ENCODE results near the gene ACSF2. TPM values are rescaled to one million over a fixed set of nuclear protein-coding genes. Genes with fewer than 3 reads are reported as not detected.

ACSF2 gene
- total RNA-seq, 1 experiment from 2014 or later: 14.8 TPM

- Histone ChIP-seq H3K4me3 (ENCODE audit: insufficient read depth, low read depth, low read length) (no peak overlapping the region), H3K27me3 (ENCODE audit: control insufficient read depth, insufficient read depth, low read length) (no peaks in the 10 kb centered on the region), H3K36me3 (replicated peaks; ENCODE audit: control insufficient read depth, insufficient read depth, low read length) (no peaks in the 10 kb centered on the region)
- DNase-seq: no peak
These were observed 67.7 kb downstream of the ACSF2 start for GRCh38 chr17:50493744-50494143.

GRCh38 chr17:50495217-50495823, 69.3 kb downstream of the ACSF2 start:
- no peaks in the 10 kb centered on the region for H3K27me3 ChIP-seq (ENCODE audit: control insufficient read depth, insufficient read depth, low read length)
- no peak for DNase-seq
- H3K36me3 ChIP-seq (replicated peaks; ENCODE audit: control insufficient read depth, insufficient read depth, low read length): no peaks in the 10 kb centered on the region
- no peak overlapping the region for H3K4me3 ChIP-seq (ENCODE audit: insufficient read depth, low read depth, low read length)

- H3K4me3 ChIP-seq (ENCODE audit: insufficient read depth, low read depth, low read length): no peak overlapping the region
These were observed 69.9 kb downstream of the ACSF2 start for GRCh38 chr17:50495918-50496317.

GRCh38 chr17:50498021-50498874, 72.2 kb downstream of the ACSF2 start:
- Histone ChIP-seq H3K4me3 (ENCODE audit: insufficient read depth, low read depth, low read length) (no peak overlapping the region), H3K36me3 (replicated peaks; ENCODE audit: control insufficient read depth, insufficient read depth, low read length) (no peaks in the 10 kb centered on the region), H3K27me3 (ENCODE audit: control insufficient read depth, insufficient read depth, low read length) (no peaks in the 10 kb centered on the region)
- no peak for DNase-seq

More at GRCh38 chr17:50495918-50496317, 69.9 kb downstream of the ACSF2 start:
- no peaks in the 10 kb centered on the region for H3K36me3 ChIP-seq (replicated peaks; ENCODE audit: control insufficient read depth, insufficient read depth, low read length)
- no peaks in the 10 kb centered on the region for H3K27me3 ChIP-seq (ENCODE audit: control insufficient read depth, insufficient read depth, low read length)
- DNase-seq: no peak

GRCh38 chr17:50499270-50499669, 73.3 kb downstream of the ACSF2 start:
- Histone ChIP-seq H3K4me3 (ENCODE audit: insufficient read depth, low read depth, low read length) (no peak overlapping the region), H3K27me3 (ENCODE audit: control insufficient read depth, insufficient read depth, low read length) (no peaks in the 10 kb centered on the region), H3K36me3 (replicated peaks; ENCODE audit: control insufficient read depth, insufficient read depth, low read length) (no peaks in the 10 kb centered on the region)
- no peak for DNase-seq

GRCh38 chr17:50499721-50500120, 73.7 kb downstream of the ACSF2 start:
- DNase-seq: no peak
- Histone ChIP-seq H3K27me3 (ENCODE audit: control insufficient read depth, insufficient read depth, low read length) (no peaks in the 10 kb centered on the region), H3K4me3 (ENCODE audit: insufficient read depth, low read depth, low read length) (no peak overlapping the region), H3K36me3 (replicated peaks; ENCODE audit: control insufficient read depth, insufficient read depth, low read length) (no peaks in the 10 kb centered on the region)

- Histone ChIP-seq H3K27me3 (ENCODE audit: control insufficient read depth, insufficient read depth, low read length) (no peaks in the 10 kb centered on the region; the same call in 1 of the 2 replicates), H3K4me3 (ENCODE audit: insufficient read depth, low read depth, low read length) (no peak overlapping the region), H3K36me3 (replicated peaks; ENCODE audit: control insufficient read depth, insufficient read depth, low read length) (no peaks in the 10 kb centered on the region)
- DNase-seq: no peak
These were observed 75.0 kb downstream of the ACSF2 start for GRCh38 chr17:50501054-50501453.

- no peak for DNase-seq
- Histone ChIP-seq H3K4me3 (ENCODE audit: insufficient read depth, low read depth, low read length) (no peak overlapping the region), H3K27me3 (ENCODE audit: control insufficient read depth, insufficient read depth, low read length) (peaks cover under 1% of the 10 kb centered on the region), H3K36me3 (replicated peaks; ENCODE audit: control insufficient read depth, insufficient read depth, low read length) (no peaks in the 10 kb centered on the region)
These were observed 76.4 kb downstream of the ACSF2 start for GRCh38 chr17:50502301-50502990.

- no peak for DNase-seq
- Histone ChIP-seq H3K36me3 (replicated peaks; ENCODE audit: control insufficient read depth, insufficient read depth, low read length) (no peaks in the 10 kb centered on the region), H3K4me3 (ENCODE audit: insufficient read depth, low read depth, low read length) (no peak overlapping the region), H3K27me3 (ENCODE audit: control insufficient read depth, insufficient read depth, low read length) (peaks cover 9% of the 10 kb centered on the region)
These were observed 79.6 kb downstream of the ACSF2 start for GRCh38 chr17:50505591-50506130.

GRCh38 chr17:50506298-50506697, 80.3 kb downstream of the ACSF2 start:
- Histone ChIP-seq H3K4me3 (ENCODE audit: insufficient read depth, low read depth, low read length) (no peak overlapping the region), H3K27me3 (ENCODE audit: control insufficient read depth, insufficient read depth, low read length) (peaks cover 9% of the 10 kb centered on the region), H3K36me3 (replicated peaks; ENCODE audit: control insufficient read depth, insufficient read depth, low read length) (no peaks in the 10 kb centered on the region)
- DNase-seq: no peak

GRCh38 chr17:50507871-50508572, 82.0 kb downstream of the ACSF2 start, which contains the start of gene MYCBPAP:
Gene MYCBPAP (plus strand): TSS chr17:50508439. CDS start chr17:50508675, 236 bp downstream.
- Histone ChIP-seq H3K4me3 (ENCODE audit: insufficient read depth, low read depth, low read length) (peak within 1 kb of the TSS; percentile 65), H3K27me3 (ENCODE audit: control insufficient read depth, insufficient read depth, low read length) (peaks cover 9% of the 10 kb centered on the region), H3K36me3 (replicated peaks; ENCODE audit: control insufficient read depth, insufficient read depth, low read length) (no peaks in the 10 kb centered on the region)
- peak; percentile 96 for DNase-seq

GRCh38 chr17:50508573-50509460, 82.8 kb downstream of the ACSF2 start:
- no peak for DNase-seq
- Histone ChIP-seq H3K27me3 (ENCODE audit: control insufficient read depth, insufficient read depth, low read length) (peaks cover 9% of the 10 kb centered on the region), H3K36me3 (replicated peaks; ENCODE audit: control insufficient read depth, insufficient read depth, low read length) (no peaks in the 10 kb centered on the region)

GRCh38 chr17:50511058-50511457, 85.0 kb downstream of the ACSF2 start:
- no peak for DNase-seq
- no peak overlapping the region for H3K4me3 ChIP-seq (ENCODE audit: insufficient read depth, low read depth, low read length)
- H3K27me3 ChIP-seq (ENCODE audit: control insufficient read depth, insufficient read depth, low read length): peaks cover 9% of the 10 kb centered on the region
- H3K36me3 ChIP-seq (replicated peaks; ENCODE audit: control insufficient read depth, insufficient read depth, low read length): no peaks in the 10 kb centered on the region

More at GRCh38 chr17:50508573-50509460, 82.8 kb downstream of the ACSF2 start:
- H3K4me3 ChIP-seq (ENCODE audit: insufficient read depth, low read depth, low read length): peak overlapping the region; percentile 65
